Measurements from ENCODE around the gene SDHB. TPM values are rescaled to one million over a fixed set of nuclear protein-coding genes. Genes with fewer than 3 reads are reported as not detected.

The SDHB gene
- polyA plus RNA-seq, 1 donor (not counting 4 experiments of a cell fraction or from before 2014, with no cell fraction given), result 228 TPM

DNA sequence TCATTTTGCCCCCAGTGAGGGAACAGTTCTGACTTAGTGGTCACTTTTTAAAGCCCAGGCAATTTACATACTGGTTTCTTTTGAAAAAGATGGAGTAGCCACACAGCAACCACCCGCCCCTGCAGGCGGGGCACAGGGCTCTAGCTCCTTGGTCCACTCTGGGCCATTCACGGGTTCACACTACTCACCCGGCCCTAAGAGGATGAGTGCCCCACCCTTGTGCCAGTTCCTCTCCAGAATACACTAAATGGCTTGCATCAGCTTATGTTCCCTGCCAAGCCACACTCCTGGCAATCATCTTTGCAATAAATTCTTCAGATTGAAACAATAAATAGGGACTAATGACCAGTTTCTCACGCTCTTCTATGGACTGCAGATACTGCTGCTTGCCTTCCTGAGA is 26.4 kb downstream of the SDHB start:
- Histone ChIP-seq H3K4me3 (ENCODE audit: control insufficient read depth in 2 of 3, extremely low read depth in 1 of 3, insufficient read depth in 2 of 3, low read depth in 1 of 3, low read length in 3 of 3) (no peak overlapping the region), H3K4me2 (ENCODE audit: control insufficient read depth, extremely low read depth, insufficient read depth, low read depth, low read length) (no peak overlapping the region), H3K4me1 (ENCODE audit: control insufficient read depth, extremely low read depth, insufficient read depth, low read length) (no peaks in the 10 kb centered on the region), H3K36me3 (ENCODE audit: control insufficient read depth in 2 of 2, extremely low read depth in 1 of 2, insufficient read depth in 2 of 2, low read length in 2 of 2) (peaks cover 37 to 40% of the 10 kb centered on the region in 2 experiments), H3K79me2 (ENCODE audit: control insufficient read depth, insufficient read depth, low read length) (no peaks in the 10 kb centered on the region), H4K20me1 (ENCODE audit: control insufficient read depth, extremely low read depth, insufficient read depth, low read length) (no peaks in the 10 kb centered on the region), H3K9me3 (ENCODE audit: control insufficient read depth, low read depth, low read length) (no peaks in the 10 kb centered on the region), H3K27me3 (ENCODE audit: control insufficient read depth, extremely low read depth, insufficient read depth, low read length) (no peaks in the 10 kb centered on the region), H3K27ac (ENCODE audit: control insufficient read depth, insufficient read depth, low read length) (no peak overlapping the region), H2AFZ (ENCODE audit: control insufficient read depth, low read length) (no peak overlapping the region), H3K9ac (ENCODE audit: control insufficient read depth, extremely low read depth, insufficient read depth, low read length) (no peak overlapping the region), H3K9me1 (ENCODE audit: control insufficient read depth, extremely low read depth, insufficient read depth, low read length) (no peaks in the 10 kb centered on the region)
- dilution Hi-C loops (cut with MboI; ENCODE audit: extremely low pct_ligation_motif_present, low sequenced_read_pairs), result no loop called here
- TF ChIP-seq EZH2 (IDR thresholded peaks at IDR 0.05; ENCODE audit: low read length), result no peak
- TF ChIP-seq, protein P1, sequence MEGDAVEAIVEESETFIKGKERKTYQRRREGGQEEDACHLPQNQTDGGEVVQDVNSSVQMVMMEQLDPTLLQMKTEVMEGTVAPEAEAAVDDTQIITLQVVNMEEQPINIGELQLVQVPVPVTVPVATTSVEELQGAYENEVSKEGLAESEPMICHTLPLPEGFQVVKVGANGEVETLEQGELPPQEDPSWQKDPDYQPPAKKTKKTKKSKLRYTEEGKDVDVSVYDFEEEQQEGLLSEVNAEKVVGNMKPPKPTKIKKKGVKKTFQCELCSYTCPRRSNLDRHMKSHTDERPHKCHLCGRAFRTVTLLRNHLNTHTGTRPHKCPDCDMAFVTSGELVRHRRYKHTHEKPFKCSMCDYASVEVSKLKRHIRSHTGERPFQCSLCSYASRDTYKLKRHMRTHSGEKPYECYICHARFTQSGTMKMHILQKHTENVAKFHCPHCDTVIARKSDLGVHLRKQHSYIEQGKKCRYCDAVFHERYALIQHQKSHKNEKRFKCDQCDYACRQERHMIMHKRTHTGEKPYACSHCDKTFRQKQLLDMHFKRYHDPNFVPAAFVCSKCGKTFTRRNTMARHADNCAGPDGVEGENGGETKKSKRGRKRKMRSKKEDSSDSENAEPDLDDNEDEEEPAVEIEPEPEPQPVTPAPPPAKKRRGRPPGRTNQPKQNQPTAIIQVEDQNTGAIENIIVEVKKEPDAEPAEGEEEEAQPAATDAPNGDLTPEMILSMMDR (optimal IDR thresholded peaks at IDR 0.05 in 1 of 3, IDR thresholded peaks at IDR 0.05 in 1 of 3, conservative IDR thresholded peaks at IDR 0.05 in 1 of 3; ENCODE audit: extremely low read depth in 1 of 3, insufficient read depth in 2 of 3, low read length in 3 of 3), result no peak
- DNase-seq (ENCODE audit: low read depth, low spot score) (no peak), FAIRE-seq (no peak)

DNA sequence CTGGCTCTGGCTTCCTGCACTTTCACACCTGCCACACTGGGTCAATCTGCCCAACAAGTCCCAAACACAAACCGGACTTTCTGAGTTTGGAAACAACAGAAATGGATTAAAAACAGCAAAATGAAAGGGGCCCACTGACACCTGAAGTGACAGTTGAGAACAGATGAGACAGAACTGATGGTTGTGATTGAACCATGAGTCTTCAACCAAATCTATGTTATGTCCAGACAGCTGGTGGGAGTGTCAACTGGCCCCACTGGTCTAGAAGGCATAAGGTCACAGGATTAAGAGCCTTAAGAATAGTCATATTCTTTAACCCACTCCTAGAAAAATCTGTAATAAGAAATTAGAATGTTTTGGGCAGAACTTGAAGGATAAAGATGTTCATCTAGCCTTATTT is 29.1 kb downstream of the SDHB start:
- Histone ChIP-seq H3K4me3 (ENCODE audit: control insufficient read depth in 2 of 3, extremely low read depth in 1 of 3, insufficient read depth in 2 of 3, low read depth in 1 of 3, low read length in 3 of 3) (no peak overlapping the region), H3K27ac (ENCODE audit: control insufficient read depth, insufficient read depth, low read length) (no peak overlapping the region), H3K9me1 (ENCODE audit: control insufficient read depth, extremely low read depth, insufficient read depth, low read length) (no peaks in the 10 kb centered on the region), H3K9me3 (ENCODE audit: control insufficient read depth, low read depth, low read length) (no peaks in the 10 kb centered on the region), H4K20me1 (ENCODE audit: control insufficient read depth, extremely low read depth, insufficient read depth, low read length) (no peaks in the 10 kb centered on the region), H3K36me3 (ENCODE audit: control insufficient read depth in 2 of 2, extremely low read depth in 1 of 2, insufficient read depth in 2 of 2, low read length in 2 of 2) (peaks cover 42 to 51% of the 10 kb centered on the region in 2 experiments), H3K79me2 (ENCODE audit: control insufficient read depth, insufficient read depth, low read length) (no peaks in the 10 kb centered on the region), H3K9ac (ENCODE audit: control insufficient read depth, extremely low read depth, insufficient read depth, low read length) (no peak overlapping the region), H3K4me2 (ENCODE audit: control insufficient read depth, extremely low read depth, insufficient read depth, low read depth, low read length) (no peak overlapping the region), H3K27me3 (ENCODE audit: control insufficient read depth, extremely low read depth, insufficient read depth, low read length) (no peaks in the 10 kb centered on the region), H3K4me1 (ENCODE audit: control insufficient read depth, extremely low read depth, insufficient read depth, low read length) (no peaks in the 10 kb centered on the region), H2AFZ (ENCODE audit: control insufficient read depth, low read length) (no peak overlapping the region)
- DNase-seq (ENCODE audit: low read depth, low spot score), result no peak
- TF ChIP-seq, protein P1 (optimal IDR thresholded peaks at IDR 0.05 in 1 of 3, IDR thresholded peaks at IDR 0.05 in 1 of 3, conservative IDR thresholded peaks at IDR 0.05 in 1 of 3; ENCODE audit: extremely low read depth in 1 of 3, insufficient read depth in 2 of 3, low read length in 3 of 3), result no peak
- no peak for TF ChIP-seq EZH2 (IDR thresholded peaks at IDR 0.05; ENCODE audit: low read length)
- dilution Hi-C loops (cut with MboI; ENCODE audit: extremely low pct_ligation_motif_present, low sequenced_read_pairs), result no loop called here
- FAIRE-seq, result no peak

Data from keratinocyte (primary cell).